ELR (cell line): ENCODE results near the gene TRMT5.

Experiments
- DNase-seq: peaks from one replicate; pipeline ENCODE4 v3.0.0-alpha.2; 2015; ENCODE audit warnings: low read depth

Gene TRMT5, protein sequence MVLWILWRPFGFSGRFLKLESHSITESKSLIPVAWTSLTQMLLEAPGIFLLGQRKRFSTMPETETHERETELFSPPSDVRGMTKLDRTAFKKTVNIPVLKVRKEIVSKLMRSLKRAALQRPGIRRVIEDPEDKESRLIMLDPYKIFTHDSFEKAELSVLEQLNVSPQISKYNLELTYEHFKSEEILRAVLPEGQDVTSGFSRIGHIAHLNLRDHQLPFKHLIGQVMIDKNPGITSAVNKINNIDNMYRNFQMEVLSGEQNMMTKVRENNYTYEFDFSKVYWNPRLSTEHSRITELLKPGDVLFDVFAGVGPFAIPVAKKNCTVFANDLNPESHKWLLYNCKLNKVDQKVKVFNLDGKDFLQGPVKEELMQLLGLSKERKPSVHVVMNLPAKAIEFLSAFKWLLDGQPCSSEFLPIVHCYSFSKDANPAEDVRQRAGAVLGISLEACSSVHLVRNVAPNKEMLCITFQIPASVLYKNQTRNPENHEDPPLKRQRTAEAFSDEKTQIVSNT

GRCh38 chr14:60980811-60981632 lies at the start of gene TRMT5, which contains the start of gene SLC38A6:
TSS of gene TRMT5 (minus strand) at chr14:60981079. CDS start at chr14:60980973, 106 bp downstream.
TSS of gene SLC38A6 (plus strand) at chr14:60981245. CDS start at chr14:60981278, 33 bp downstream.
- peak; percentile 98 for DNase-seq

GRCh38 chr14:61026526-61026925 lies 45.6 kb upstream of the TRMT5 start:
- no peak for DNase-seq

- peak; percentile 86 for DNase-seq
Observed at GRCh38 chr14:61025251-61026223, 44.7 kb upstream of the TRMT5 start.

DNA sequence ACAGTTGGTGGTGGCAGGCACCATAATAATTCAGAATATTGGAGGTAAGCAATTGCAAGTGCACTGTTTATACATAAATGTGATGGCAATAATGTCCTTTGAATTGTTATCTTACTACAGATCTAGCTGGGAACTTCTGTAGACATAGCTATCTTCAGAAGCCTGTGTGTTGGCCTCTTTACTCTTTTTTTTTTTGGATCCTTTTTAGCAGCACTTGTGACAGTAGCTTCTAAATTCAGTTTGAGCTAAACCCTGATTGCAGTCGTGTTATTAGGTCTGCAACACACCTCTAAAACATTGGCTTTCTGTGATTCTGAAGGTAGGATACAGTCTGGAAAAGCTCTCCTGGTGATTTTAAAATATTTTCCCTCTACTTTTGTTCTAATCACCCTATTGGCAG lies 38.7 kb upstream of the TRMT5 start:
- no peak for DNase-seq

GRCh38 chr14:61003571-61003970 lies 22.7 kb upstream of the TRMT5 start:
- DNase-seq: no peak

DNA sequence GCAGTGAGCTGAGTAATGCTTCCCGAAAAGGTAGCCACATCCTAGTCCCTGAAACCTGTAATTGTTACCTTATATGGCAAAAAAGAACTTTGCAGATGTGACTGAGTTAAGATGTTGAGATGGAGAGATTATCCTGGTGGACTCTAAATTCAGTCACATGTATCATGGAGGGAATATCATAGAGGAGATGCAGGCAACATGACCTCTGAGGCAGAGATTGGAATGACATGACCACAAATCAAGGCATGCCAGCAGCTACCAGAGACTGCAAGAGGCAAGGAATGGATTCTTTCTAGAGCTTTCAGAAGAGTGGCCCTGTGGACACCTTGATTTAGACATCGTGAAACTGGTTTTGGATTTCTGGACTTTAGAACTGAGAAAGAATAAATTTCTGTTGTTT lies 18.7 kb upstream of the TRMT5 start:
- DNase-seq: no peak

DNA sequence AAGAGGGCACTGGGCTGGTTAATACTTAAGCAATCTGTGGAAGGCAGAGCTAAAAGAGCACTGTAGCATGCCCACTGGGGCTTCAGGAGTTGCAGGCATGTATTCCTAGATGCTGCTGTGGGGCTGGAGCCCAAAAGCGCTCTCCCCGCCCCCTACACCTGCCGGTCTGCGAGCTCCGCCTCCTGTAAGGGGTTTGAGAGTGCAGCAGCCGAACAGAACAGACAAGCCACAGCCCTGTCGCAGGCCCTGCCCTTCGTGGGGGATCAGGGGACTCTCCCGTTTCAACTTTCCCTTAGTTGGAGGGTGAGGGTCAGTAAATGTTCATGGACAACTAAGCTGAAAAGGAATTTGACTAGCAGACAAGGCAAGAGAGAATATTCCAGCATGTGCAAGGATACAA lies 17.7 kb upstream of the TRMT5 start:
- DNase-seq: no peak

- no peak for DNase-seq
Observed at GRCh38 chr14:60989599-60989998, 8.7 kb upstream of the TRMT5 start.

- DNase-seq: no peak
Observed at GRCh38 chr14:60986500-60986899, 5.6 kb upstream of the TRMT5 start.

DNA sequence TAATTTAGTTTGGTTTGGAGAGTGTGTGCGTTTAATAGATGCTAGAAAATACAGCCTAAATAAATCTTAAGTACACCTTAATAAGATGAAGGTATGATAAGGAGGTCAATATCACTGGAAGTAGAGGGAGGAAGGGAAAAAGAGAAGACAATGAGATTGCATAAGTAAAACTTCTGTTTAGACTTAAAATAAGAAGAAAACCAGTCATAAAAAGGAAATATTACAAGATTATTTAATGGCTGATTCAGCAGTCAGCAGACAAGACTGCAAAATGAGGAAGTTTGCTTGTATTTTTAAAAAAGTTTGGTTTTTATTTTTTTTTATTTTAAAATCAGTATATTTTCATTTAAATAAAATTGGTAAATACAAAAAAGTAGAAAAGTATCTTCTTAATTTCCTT lies 3.3 kb upstream of the TRMT5 start:
- DNase-seq: no peak

DNA sequence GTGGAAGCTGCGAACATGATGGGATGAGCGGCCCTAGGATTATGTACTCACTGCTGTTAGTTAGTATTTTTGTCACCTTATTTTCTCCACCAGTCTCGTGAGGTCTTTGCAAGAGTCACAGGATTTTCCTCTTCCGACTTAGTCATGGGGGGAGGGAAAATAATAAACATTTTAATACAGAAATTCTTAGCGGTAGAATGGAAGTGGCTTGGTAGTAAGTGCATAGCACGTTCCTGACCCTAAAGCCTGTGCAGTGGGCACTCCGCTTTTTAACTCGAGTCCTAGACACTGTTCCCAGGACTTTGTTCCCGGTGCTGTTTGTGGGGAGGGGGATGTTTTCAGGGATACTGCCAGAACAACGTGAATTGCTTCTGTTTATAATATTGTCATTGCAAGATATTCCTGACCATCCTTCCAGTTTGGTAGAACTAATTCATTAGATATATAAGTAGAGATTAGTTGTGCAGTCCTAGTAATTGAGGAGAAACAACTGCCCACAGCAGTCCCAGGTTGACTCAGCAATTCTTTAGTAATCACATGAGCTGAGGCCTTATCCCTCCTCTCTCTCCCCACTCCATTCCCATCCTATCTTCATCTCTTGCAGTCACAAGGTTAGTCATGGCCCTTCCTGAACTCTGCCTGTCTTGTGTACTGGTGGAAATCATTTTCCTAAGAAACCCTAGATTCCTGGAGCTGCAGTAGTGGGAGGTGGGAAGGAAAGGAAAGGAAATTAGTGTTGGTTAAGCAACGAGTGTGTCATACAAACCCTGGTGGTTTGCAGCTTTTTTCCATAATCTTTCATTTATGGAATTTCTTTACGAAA lies 965 bp upstream of the TRMT5 start:
- peak; percentile 87 for DNase-seq

DNA sequence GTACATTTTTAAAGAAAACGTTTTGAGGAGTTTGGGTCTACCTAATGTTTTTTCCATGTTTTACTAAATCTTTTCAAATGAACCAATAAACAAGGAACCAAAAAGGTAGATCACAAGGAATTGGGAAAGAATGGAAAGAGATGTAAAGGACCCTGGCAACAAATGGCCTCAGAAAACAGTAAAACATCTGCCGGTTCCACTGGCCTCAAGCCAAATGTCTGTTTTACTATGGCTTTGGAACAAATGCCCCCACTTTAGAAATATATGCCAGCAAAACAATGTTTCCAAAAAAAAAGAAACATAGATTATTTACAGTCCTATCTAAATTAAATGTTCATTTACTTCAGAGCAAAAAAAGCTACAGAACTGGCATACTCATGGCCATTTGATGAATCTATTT lies 3.0 kb downstream of the TRMT5 start:
- DNase-seq: no peak

GRCh38 chr14:60975551-60975950 lies 5.3 kb downstream of the TRMT5 start:
- DNase-seq: no peak

DNA sequence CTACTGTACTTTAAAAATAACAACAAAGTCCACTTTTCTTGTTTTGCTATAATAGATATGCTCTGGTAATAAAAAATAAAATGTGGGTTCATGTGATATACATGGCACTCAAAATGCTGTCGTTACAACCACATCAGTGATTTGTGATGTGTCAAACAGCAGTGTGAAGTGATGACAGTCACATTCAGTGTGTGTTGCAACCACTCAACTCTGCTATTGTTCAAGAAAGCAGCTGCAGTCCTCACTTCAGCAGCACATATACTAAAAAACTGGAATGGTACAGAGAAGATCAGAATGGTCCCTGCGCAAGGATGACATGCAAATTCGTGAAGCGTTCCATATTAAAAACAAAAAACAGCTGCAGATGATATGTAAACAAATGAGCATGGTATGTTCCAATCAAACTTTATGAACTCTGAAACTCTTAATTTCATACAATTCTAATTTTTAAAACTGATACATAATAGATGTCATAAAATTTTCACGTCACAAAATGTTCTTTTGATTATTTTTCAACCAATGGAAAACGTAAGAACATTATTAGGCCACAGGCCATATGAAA lies 6.7 kb downstream of the TRMT5 start:
- DNase-seq: no peak

- no peak for DNase-seq
Observed at GRCh38 chr14:60973070-60973469, 7.8 kb downstream of the TRMT5 start.

DNA sequence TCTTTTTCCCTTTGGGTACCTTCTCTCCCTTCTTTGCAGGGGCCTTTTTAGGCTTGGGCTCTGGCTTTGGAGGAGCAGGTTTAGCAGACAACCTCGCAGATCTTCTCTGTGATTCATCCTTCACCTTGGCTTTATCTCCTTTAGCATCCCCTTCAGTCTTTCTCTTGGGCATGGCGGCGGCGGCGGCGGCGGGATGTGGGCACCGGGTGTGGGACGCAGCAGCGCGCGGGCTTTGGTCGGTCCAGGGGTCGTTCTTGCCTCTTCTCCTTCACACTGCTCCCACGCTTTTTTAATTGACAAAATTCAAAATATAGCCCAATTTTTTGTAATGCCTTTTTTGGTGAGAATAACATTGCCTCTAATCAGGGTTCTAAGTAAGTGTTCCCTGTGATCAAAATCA lies 8.6 kb downstream of the TRMT5 start:
- DNase-seq: no peak

- no peak for DNase-seq
Observed at GRCh38 chr14:60971271-60971670, 9.6 kb downstream of the TRMT5 start.

GRCh38 chr14:60970146-60970545 lies 10.7 kb downstream of the TRMT5 start:
- DNase-seq: no peak

- DNase-seq: no peak
Observed at GRCh38 chr14:60968671-60969070, 12.2 kb downstream of the TRMT5 start.

DNA sequence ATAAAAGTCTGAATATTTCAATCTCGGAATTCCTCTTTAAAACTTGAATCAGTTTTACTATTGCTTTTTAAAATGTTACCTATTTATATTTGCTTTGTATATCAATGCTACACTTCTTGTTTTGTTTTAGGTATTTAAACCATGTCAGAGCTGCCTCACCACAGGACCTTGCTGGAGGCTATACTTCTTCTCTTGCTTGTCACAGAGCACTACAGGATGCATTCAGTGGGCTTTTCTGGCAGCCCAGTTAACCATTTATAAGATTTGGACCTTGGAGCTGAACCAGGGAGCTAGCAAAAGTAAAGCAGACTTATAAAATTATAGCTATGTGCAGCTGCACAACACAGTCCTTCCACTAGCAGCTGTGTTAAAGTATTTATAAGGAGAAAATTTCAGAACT lies 12.8 kb downstream of the TRMT5 start:
- DNase-seq: no peak

- peak; percentile 64 for DNase-seq
Observed at GRCh38 chr14:60965402-60965801, 15.5 kb downstream of the TRMT5 start.
